IMR-90 (cell line): ENCODE measurements around the gene KLC1. TPM values are rescaled to one million over a fixed set of nuclear protein-coding genes. Genes with fewer than 3 reads are reported as not detected.
A peak's percentile ranks its signal among the peaks of the same experiment; 100 is the strongest.

ENCODE experiments used
- ATAC-seq: fragments of 200-7000 bp; cut with Tn5 transposase; 2 replicates; pipeline ENCODE4 v1.9.1; 2020; ENCODE audit warnings: low read depth, mild to moderate bottlenecking, moderate library complexity
- BruUV-seq: library from RNA; stranded (reverse); fragments of 400-500 nt; replicated peaks from 2 replicates; lab custom pipeline; 2021; lab: Mats Ljungman, UMichigan
- CTCF ChIA-PET: fragments of 300-600 bp; formaldehyde crosslinking; extraction: SDS; loops from one replicate; lab custom pipeline; 2021; ENCODE audit warnings: antibody characterized with exemption; lab: Yijun Ruan, JAX
- POLR2A ChIA-PET: fragments of 300-600 bp; sonication (Branson Sonifier 250); formaldehyde crosslinking; loops from one replicate; lab custom pipeline; 2022; ENCODE audit warnings: antibody characterized with exemption; ENCODE audit not compliant: unreplicated experiment; lab: Charles Lee
- DNase-seq: peaks from one replicate; pipeline ENCODE4 v3.0.0; 2013
- H2AFZ ChIP-seq: replicated peaks from 2 replicates; pipeline ENCODE3; 2013; ENCODE audit warnings: low read length, mild to moderate bottlenecking; ENCODE audit not compliant: poor library complexity
- H2AK5ac ChIP-seq: 2 replicates; pipeline ENCODE4 v1.6.1; 2013; ENCODE audit warnings: low read depth, low read length, inconsistent platforms
- H2AK9ac ChIP-seq: replicated peaks from 2 replicates; pipeline ENCODE3; 2013; ENCODE audit warnings: mild to moderate bottlenecking, low read depth, low read length, moderate library complexity; ENCODE audit not compliant: poor library complexity
- H2BK120ac ChIP-seq: 2 replicates; pipeline ENCODE4 v1.6.1; 2013; ENCODE audit warnings: low read depth, low read length, inconsistent platforms
- H2BK15ac ChIP-seq: 3 replicates; pipeline ENCODE4 v1.6.1; 2013; ENCODE audit warnings: low read depth, low read length, inconsistent platforms
- H2BK20ac ChIP-seq: 2 replicates; pipeline ENCODE4 v1.6.1; 2013; ENCODE audit warnings: low read depth, mild to moderate bottlenecking, inconsistent platforms, low read length, moderate library complexity
- H2BK5ac ChIP-seq: 2 replicates; pipeline ENCODE4 v1.6.1; 2013; ENCODE audit warnings: mild to moderate bottlenecking, low read depth, low read length, inconsistent platforms; ENCODE audit not compliant: poor library complexity, severe bottlenecking
- H3K14ac ChIP-seq: replicated peaks from 2 replicates; pipeline ENCODE4 v1.6.1; 2013; ENCODE audit warnings: low read depth, low read length, inconsistent platforms
- H3K18ac ChIP-seq: 2 replicates; pipeline ENCODE4 v1.6.1; 2013; ENCODE audit warnings: low read depth, low read length, control low read depth
- H3K23ac ChIP-seq: 2 replicates; pipeline ENCODE4 v1.6.1; 2013; ENCODE audit warnings: low read depth, low read length, inconsistent platforms
- H3K27ac ChIP-seq: 2 replicates; pipeline ENCODE4 v1.5.1; 2013; ENCODE audit warnings: mild to moderate bottlenecking, control low read depth, low read length; ENCODE audit not compliant: insufficient read depth
- H3K27me3 ChIP-seq: 2 replicates; pipeline ENCODE4 v1.6.1; 2013; ENCODE audit warnings: low read length; ENCODE audit not compliant: control insufficient read depth, insufficient read depth
- H3K36me3 ChIP-seq: 2 replicates; pipeline ENCODE4 v1.6.1; 2013; ENCODE audit warnings: low read length, mixed read lengths; ENCODE audit not compliant: control insufficient read depth, insufficient read depth
- H3K4ac ChIP-seq: 2 replicates; pipeline ENCODE4 v1.6.1; 2013; ENCODE audit warnings: low read depth, low read length, inconsistent platforms
- H3K4me1 ChIP-seq: 2 replicates; pipeline ENCODE4 v1.6.1; 2013; ENCODE audit warnings: low read length, mixed read lengths; ENCODE audit not compliant: control insufficient read depth, insufficient read depth
- H3K4me2 ChIP-seq: 2 replicates; pipeline ENCODE4 v1.6.1; 2013; ENCODE audit warnings: low read depth, mild to moderate bottlenecking, control low read depth, low read length, moderate library complexity
- H3K4me3 ChIP-seq: 2 replicates; pipeline ENCODE4 v1.5.1; 2013; ENCODE audit warnings: low read depth, mild to moderate bottlenecking, control low read depth, low read length, moderate library complexity; ENCODE audit not compliant: insufficient read depth
- H3K56ac ChIP-seq: 2 replicates; pipeline ENCODE4 v1.6.1; 2013; ENCODE audit warnings: low read length, inconsistent platforms; ENCODE audit not compliant: insufficient read depth; ENCODE audit errors: extremely low read depth
- H3K79me1 ChIP-seq, 2 experiments: 2 replicates each; pipeline ENCODE4 v1.6.1; 2013; ENCODE audit warnings: low read length in 2 of 2, inconsistent platforms in 1 of 2, low read depth in 1 of 2
- H3K9ac ChIP-seq: 2 replicates; pipeline ENCODE4 v1.6.1; 2013; ENCODE audit warnings: low read depth, low read length, control low read depth
- H3K9me1 ChIP-seq: 2 replicates; pipeline ENCODE4 v1.6.1; 2013; ENCODE audit warnings: low read length, inconsistent platforms; ENCODE audit not compliant: insufficient read depth
- H3K9me3 ChIP-seq: 2 replicates; pipeline ENCODE4 v1.6.1; 2013; ENCODE audit warnings: low read length; ENCODE audit not compliant: control insufficient read depth, insufficient read depth
- H4K20me1 ChIP-seq: 2 replicates; pipeline ENCODE4 v1.6.1; 2013; ENCODE audit warnings: low read length, inconsistent platforms; ENCODE audit not compliant: insufficient read depth
- H4K5ac ChIP-seq: 2 replicates; pipeline ENCODE4 v1.6.1; 2013; ENCODE audit warnings: mild to moderate bottlenecking, low read depth, low read length, control low read depth
- H4K8ac ChIP-seq, 2 experiments: 2 replicates each; pipeline ENCODE4 v1.6.1; 2013; ENCODE audit warnings: low read depth in 2 of 2, low read length in 2 of 2, control low read depth in 1 of 2, inconsistent platforms in 1 of 2
- H4K91ac ChIP-seq: 2 replicates; pipeline ENCODE4 v1.6.1; 2013; ENCODE audit warnings: low read depth, low read length, inconsistent platforms; ENCODE audit not compliant: insufficient read depth
- BHLHE40 ChIP-seq: fragments of 150-350 bp; IDR thresholded peaks from 2 replicates; pipeline ENCODE4 v1.6.1; 2016; ENCODE audit warnings: mild to moderate bottlenecking, low read depth, low read length
- CEBPB ChIP-seq: IDR thresholded peaks from 2 replicates; pipeline ENCODE4 v1.6.1; 2012; ENCODE audit warnings: low read depth, low read length, improper control_type of control experiment
- CHD1 ChIP-seq: IDR thresholded peaks from 2 replicates; pipeline ENCODE4 v1.6.1; 2012; ENCODE audit warnings: low read depth, low read length, improper control_type of control experiment
- MAFK ChIP-seq: IDR thresholded peaks from 2 replicates; pipeline ENCODE4 v1.6.1; 2012; ENCODE audit warnings: low read depth, low read length, improper control_type of control experiment
- MAZ ChIP-seq: IDR thresholded peaks from 2 replicates; pipeline ENCODE4 v1.6.1; 2012; ENCODE audit warnings: low read depth, mild to moderate bottlenecking, low read length, improper control_type of control experiment, moderate library complexity, borderline replicate concordance
- RFX5 ChIP-seq: IDR thresholded peaks from 2 replicates; pipeline ENCODE4 v1.8.0; 2012; ENCODE audit warnings: low read depth, mild to moderate bottlenecking, low read length, moderate library complexity
- WGBS, 2 experiments: methylation state at CpG; one replicate each; pipeline versions ENCODE4 v1.1.5 to v1.1.7; 2013; ENCODE audit warnings: missing lambda C conversion rate in 2 of 2; ENCODE audit not compliant: insufficient read length in 1 of 2; ENCODE audit errors: extremely low coverage in 2 of 2; 5-methylcytosine and 5-hydroxymethylcytosine counted together
- dilution Hi-C: fragments of 300-500 bp; cut with HindIII; formaldehyde crosslinking; loops from one replicate; pipeline ENCODE4 v1.14.3; 2018; ENCODE audit warnings: low sequenced_read_pairs; ENCODE audit not compliant: unreplicated experiment
- in situ Hi-C: fragments of 300-500 bp; cut with MboI; formaldehyde crosslinking; loops from 3 replicates; pipeline ENCODE4 v1.14.3; 2019; ENCODE audit warnings: low sequenced_read_pairs, inconsistent platforms, mixed read lengths
- intact Hi-C: fragments of 100-400 bp; cut with micrococcal nuclease; formaldehyde crosslinking; loops from 2 replicates; pipeline ENCODE4 v1.10.0; 2022
- polyA plus RNA-seq, 3 experiments: library from polyadenylated mRNA; depleted of rRNA; stranded (reverse); fragments of >200 nt; gene quantifications; 2 replicates each; pipeline ENCODE4 v1.2.3, GENCODE V29; 2012; ENCODE audit warnings: low replicate concordance in 1 of 3
- total RNA-seq: library from RNA; depleted of rRNA; stranded (reverse); fragments of >200 nt; gene quantifications from 2 replicates; pipeline ENCODE4 v1.2.3, GENCODE V29; 2012
- TF ChIP-seq, protein P1 (sequence below): conservative IDR thresholded peaks from 2 replicates; pipeline ENCODE4 v1.5.1; 2012; ENCODE audit warnings: mild to moderate bottlenecking, low read depth, low read length, improper control_type of control experiment
- TF ChIP-seq, protein P2 (sequence below): fragments of 150-350 bp; IDR thresholded peaks from 2 replicates; pipeline ENCODE4 v1.6.1; 2017; ENCODE audit warnings: mild to moderate bottlenecking, antibody characterized with exemption, low read length, low read depth

KLC1 gene
- total and polyA plus RNA-seq, 2 of the 4 experiments (the other 2 are of a cell fraction), result 101 to 157 TPM

DNA sequence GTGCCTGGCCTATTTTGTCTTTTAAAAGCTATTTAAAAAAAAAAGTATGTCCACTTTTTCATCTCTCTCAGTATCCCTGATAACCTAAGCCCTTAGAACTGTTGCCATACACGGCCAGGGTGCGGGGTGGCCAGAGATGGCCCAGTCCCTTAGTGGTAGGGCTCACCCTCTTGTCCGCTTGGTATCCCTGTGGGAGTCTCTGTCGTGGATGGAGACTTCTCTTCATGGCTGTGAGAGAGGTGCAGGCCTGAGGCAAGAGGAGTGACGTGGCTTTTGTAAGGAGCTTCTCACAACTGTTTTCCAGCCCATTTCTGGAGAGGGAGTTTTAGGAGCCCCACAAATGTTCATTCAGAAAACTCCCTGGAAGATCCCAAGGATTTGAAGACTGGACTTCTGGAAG, 59.4 kb downstream of the KLC1 start:
- dilution Hi-C loops (no loop called here), intact Hi-C loops (no loop called here), in situ Hi-C loops (loop anchor here (10.0 kb wide), 1 partner anchor 114 kb away; no protein-coding TSS in a partner anchor)
- H4K5ac ChIP-seq, result no peak overlapping the region
- H3K23ac ChIP-seq, result no peak overlapping the region
- H3K27me3 ChIP-seq, result no peaks in the 10 kb centered on the region
- no peaks in the 10 kb centered on the region for H3K9me3 ChIP-seq
- no CpG with 5 or more reads among the region's 5 CpGs for WGBS, 2 experiments
- H3K4ac ChIP-seq, result no peak overlapping the region
- ChIA-PET POLR2A (no interaction called here), CTCF (no interaction called here)
- peaks cover 41 to 76% of the 10 kb centered on the region in 2 experiments for H3K79me1 ChIP-seq
- H2BK120ac ChIP-seq, result no peak overlapping the region
- no peak overlapping the region for H2BK15ac ChIP-seq
- no peak overlapping the region for H3K14ac ChIP-seq
- peak overlapping the region; percentile 14; the same call in 1 of the 2 replicates for H2AK5ac ChIP-seq
- peaks cover 10% of the 10 kb centered on the region; the same call in 1 of the 2 replicates for H3K9me1 ChIP-seq
- H2BK20ac ChIP-seq, result no peak overlapping the region
- no peak overlapping the region for H2AK9ac ChIP-seq
- H3K4me1 ChIP-seq, result peaks cover 7% of the 10 kb centered on the region
- H3K18ac ChIP-seq, result no peak overlapping the region
- H4K20me1 ChIP-seq, result peaks cover 51% of the 10 kb centered on the region
- no peak overlapping the region for H4K91ac ChIP-seq
- TF ChIP-seq CHD1, result no peak
- TF ChIP-seq, protein P1, sequence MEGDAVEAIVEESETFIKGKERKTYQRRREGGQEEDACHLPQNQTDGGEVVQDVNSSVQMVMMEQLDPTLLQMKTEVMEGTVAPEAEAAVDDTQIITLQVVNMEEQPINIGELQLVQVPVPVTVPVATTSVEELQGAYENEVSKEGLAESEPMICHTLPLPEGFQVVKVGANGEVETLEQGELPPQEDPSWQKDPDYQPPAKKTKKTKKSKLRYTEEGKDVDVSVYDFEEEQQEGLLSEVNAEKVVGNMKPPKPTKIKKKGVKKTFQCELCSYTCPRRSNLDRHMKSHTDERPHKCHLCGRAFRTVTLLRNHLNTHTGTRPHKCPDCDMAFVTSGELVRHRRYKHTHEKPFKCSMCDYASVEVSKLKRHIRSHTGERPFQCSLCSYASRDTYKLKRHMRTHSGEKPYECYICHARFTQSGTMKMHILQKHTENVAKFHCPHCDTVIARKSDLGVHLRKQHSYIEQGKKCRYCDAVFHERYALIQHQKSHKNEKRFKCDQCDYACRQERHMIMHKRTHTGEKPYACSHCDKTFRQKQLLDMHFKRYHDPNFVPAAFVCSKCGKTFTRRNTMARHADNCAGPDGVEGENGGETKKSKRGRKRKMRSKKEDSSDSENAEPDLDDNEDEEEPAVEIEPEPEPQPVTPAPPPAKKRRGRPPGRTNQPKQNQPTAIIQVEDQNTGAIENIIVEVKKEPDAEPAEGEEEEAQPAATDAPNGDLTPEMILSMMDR, result no peak
- TF ChIP-seq RFX5, result no peak
- no peak for TF ChIP-seq CEBPB
- TF ChIP-seq MAFK, result no peak
- no peak for TF ChIP-seq BHLHE40
- TF ChIP-seq MAZ, result no peak
- TF ChIP-seq, protein P2, sequence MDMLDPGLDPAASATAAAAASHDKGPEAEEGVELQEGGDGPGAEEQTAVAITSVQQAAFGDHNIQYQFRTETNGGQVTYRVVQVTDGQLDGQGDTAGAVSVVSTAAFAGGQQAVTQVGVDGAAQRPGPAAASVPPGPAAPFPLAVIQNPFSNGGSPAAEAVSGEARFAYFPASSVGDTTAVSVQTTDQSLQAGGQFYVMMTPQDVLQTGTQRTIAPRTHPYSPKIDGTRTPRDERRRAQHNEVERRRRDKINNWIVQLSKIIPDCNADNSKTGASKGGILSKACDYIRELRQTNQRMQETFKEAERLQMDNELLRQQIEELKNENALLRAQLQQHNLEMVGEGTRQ, result no peak
- H3K4me3 ChIP-seq, result no peak overlapping the region
- H3K4me2 ChIP-seq, result no peak overlapping the region
- H3K36me3 ChIP-seq, result peaks cover 52% of the 10 kb centered on the region
- no peak overlapping the region for H4K8ac ChIP-seq
- no peak overlapping the region for H2BK5ac ChIP-seq
- no peak for ATAC-seq
- no TSS peak for BruUV-seq
- H3K27ac ChIP-seq, result no peak overlapping the region
- no peak for DNase-seq
- H3K9ac ChIP-seq, result no peak overlapping the region
- no peak overlapping the region for H3K56ac ChIP-seq
- H2AFZ ChIP-seq, result no peak overlapping the region
